ENCODE results near the gene MYO18A.

DNA sequence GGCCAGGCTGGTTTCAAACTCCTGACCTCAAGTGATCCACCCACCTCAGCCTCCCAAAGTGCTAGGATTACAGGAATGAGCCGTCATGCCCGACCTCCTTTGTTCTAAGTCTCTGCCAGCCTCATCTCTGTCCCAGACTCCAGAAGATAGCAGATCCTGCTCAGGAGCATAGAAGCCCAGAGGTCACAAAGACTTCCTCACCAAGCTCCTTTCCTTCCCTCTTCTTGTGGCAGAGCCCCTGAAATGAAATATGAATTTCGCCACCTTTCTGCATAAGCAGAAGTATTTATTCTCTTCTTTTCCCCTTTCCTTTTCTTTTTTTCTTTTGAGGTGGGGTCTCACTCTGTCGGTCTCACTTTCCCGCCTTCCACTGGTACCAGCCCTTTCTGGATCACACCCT, 148.7 kb downstream of the MYO18A start:
- TF ChIP-seq SMC3 (IDR thresholded peaks at IDR 0.05; ENCODE audit: low read depth, low read length) = no peak
- TF ChIP-seq, protein P1, sequence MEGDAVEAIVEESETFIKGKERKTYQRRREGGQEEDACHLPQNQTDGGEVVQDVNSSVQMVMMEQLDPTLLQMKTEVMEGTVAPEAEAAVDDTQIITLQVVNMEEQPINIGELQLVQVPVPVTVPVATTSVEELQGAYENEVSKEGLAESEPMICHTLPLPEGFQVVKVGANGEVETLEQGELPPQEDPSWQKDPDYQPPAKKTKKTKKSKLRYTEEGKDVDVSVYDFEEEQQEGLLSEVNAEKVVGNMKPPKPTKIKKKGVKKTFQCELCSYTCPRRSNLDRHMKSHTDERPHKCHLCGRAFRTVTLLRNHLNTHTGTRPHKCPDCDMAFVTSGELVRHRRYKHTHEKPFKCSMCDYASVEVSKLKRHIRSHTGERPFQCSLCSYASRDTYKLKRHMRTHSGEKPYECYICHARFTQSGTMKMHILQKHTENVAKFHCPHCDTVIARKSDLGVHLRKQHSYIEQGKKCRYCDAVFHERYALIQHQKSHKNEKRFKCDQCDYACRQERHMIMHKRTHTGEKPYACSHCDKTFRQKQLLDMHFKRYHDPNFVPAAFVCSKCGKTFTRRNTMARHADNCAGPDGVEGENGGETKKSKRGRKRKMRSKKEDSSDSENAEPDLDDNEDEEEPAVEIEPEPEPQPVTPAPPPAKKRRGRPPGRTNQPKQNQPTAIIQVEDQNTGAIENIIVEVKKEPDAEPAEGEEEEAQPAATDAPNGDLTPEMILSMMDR (conservative IDR thresholded peaks at IDR 0.05; ENCODE audit: low read depth, low read length) = no peak
- no peak for TF ChIP-seq RAD21 (IDR thresholded peaks at IDR 0.05; ENCODE audit: low read length)

All from IMR-90 (cell line).